Measurements from ENCODE around the gene PPDPF. TPM values are rescaled to one million over a fixed set of nuclear protein-coding genes. Genes with fewer than 3 reads are reported as not detected.

The PPDPF gene
- total RNA-seq, 2 donors from 2014 or later, result 138 to 185 TPM

- Histone ChIP-seq H3K36me3 (no peaks in the 10 kb centered on the region), H3K27ac (peak overlapping the region; percentile 92 to 97)
Observed at GRCh38 chr20:63500902-63501817, 19.4 kb upstream of the PPDPF start.

GRCh38 chr20:63501818-63502670 is 18.5 kb upstream of the PPDPF start:
- TF ChIP-seq CTCF (IDR thresholded peaks at IDR 0.05), result no peak
- peaks cover 0 to 13% of the 10 kb centered on the region in 2 donors for H3K27me3 ChIP-seq
- H3K4me3 ChIP-seq, result peak overlapping the region in 1 of 2 donors; percentile 7
- H3K4me1 ChIP-seq, result peaks cover 0 to 48% of the 10 kb centered on the region in 2 donors
- DNase-seq (ENCODE audit: low spot score), result no peak
- H3K9me3 ChIP-seq, result peaks cover 0 to 13% of the 10 kb centered on the region in 2 donors
- H3K36me3 ChIP-seq, result no peaks in the 10 kb centered on the region
- peak overlapping the region; percentile 92 to 97 for H3K27ac ChIP-seq

More at GRCh38 chr20:63500902-63501817, 19.4 kb upstream of the PPDPF start:
- Histone ChIP-seq H3K4me3 (peak overlapping the region in 1 of 2 donors; percentile 7), H3K9me3 (peaks cover 0 to 13% of the 10 kb centered on the region in 2 donors), H3K4me1 (peaks cover 0 to 55% of the 10 kb centered on the region in 2 donors), H3K27me3 (peaks cover 0 to 13% of the 10 kb centered on the region in 2 donors)
- no peak for TF ChIP-seq CTCF (IDR thresholded peaks at IDR 0.05)
- DNase-seq (ENCODE audit: low spot score), result no peak

- no peaks in the 10 kb centered on the region for H3K36me3 ChIP-seq
- no peak for DNase-seq (ENCODE audit: low spot score)
- H3K9me3 ChIP-seq, result peaks cover 0 to 13% of the 10 kb centered on the region in 2 donors
- H3K4me3 ChIP-seq, result no peak overlapping the region
- peak overlapping the region; percentile 92 to 97 for H3K27ac ChIP-seq
- H3K4me1 ChIP-seq, result peaks cover 0 to 41% of the 10 kb centered on the region in 2 donors
- peaks cover 0 to 12% of the 10 kb centered on the region in 2 donors for H3K27me3 ChIP-seq
- no peak for TF ChIP-seq CTCF (IDR thresholded peaks at IDR 0.05)
Observed at GRCh38 chr20:63502671-63503172, 17.8 kb upstream of the PPDPF start.

- peaks cover 0 to 4% of the 10 kb centered on the region in 2 donors for H3K27me3 ChIP-seq
- no peak overlapping the region for H3K27ac ChIP-seq
- no peaks in the 10 kb centered on the region for H3K36me3 ChIP-seq
- no peak overlapping the region for H3K4me3 ChIP-seq
- peaks cover 0 to 33% of the 10 kb centered on the region in 2 donors for H3K4me1 ChIP-seq
- no peak for TF ChIP-seq CTCF (IDR thresholded peaks at IDR 0.05)
- DNase-seq (ENCODE audit: low spot score), result no peak
- peaks cover 0 to 13% of the 10 kb centered on the region in 2 donors for H3K9me3 ChIP-seq
Observed at GRCh38 chr20:63503524-63503923, 17.0 kb upstream of the PPDPF start.

GRCh38 chr20:63504642-63505041 is 15.9 kb upstream of the PPDPF start:
- Histone ChIP-seq H3K27me3 (peaks cover 0 to 4% of the 10 kb centered on the region in 2 donors), H3K36me3 (no peaks in the 10 kb centered on the region), H3K9me3 (peaks cover 0 to 13% of the 10 kb centered on the region in 2 donors), H3K4me3 (no peak overlapping the region), H3K4me1 (peaks cover 0 to 27% of the 10 kb centered on the region in 2 donors), H3K27ac (no peak overlapping the region)
- TF ChIP-seq CTCF (IDR thresholded peaks at IDR 0.05), result no peak
- DNase-seq (ENCODE audit: low spot score), result no peak

All from right atrium auricular region (tissue), 2 donors.